Neural crest cell (in vitro differentiated cells): ENCODE results near the gene TGFB1. TPM values are rescaled to one million over a fixed set of nuclear protein-coding genes. Genes with fewer than 3 reads are reported as not detected.

Experiments used
- DNase-seq: peaks from one replicate; pipeline ENCODE4 v3.0.0; 2021; ENCODE audit warnings: low read depth, mixed read lengths, low spot score
- H3K27ac Mint-ChIP-seq: one replicate; pipeline ENCODE4 v1.8.0; 2021; ENCODE audit warnings: mild to moderate bottlenecking, mixed read lengths; ENCODE audit not compliant: unreplicated experiment
- H3K27me3 Mint-ChIP-seq: 2 replicates; pipeline ENCODE4 v1.8.0; 2021; ENCODE audit warnings: low read depth, mild to moderate bottlenecking, mixed read lengths
- H3K36me3 Mint-ChIP-seq: 2 replicates; pipeline ENCODE4 v1.8.0; 2021; ENCODE audit warnings: low read depth, mild to moderate bottlenecking, mixed read lengths
- H3K4me1 Mint-ChIP-seq: 2 replicates; pipeline ENCODE4 v1.8.0; 2021; ENCODE audit warnings: mixed read lengths
- H3K4me3 Mint-ChIP-seq: one replicate; pipeline ENCODE4 v1.8.0; 2021; ENCODE audit warnings: mild to moderate bottlenecking, mixed read lengths
- H3K9me3 Mint-ChIP-seq: 2 replicates; pipeline ENCODE4 v1.8.0; 2021; ENCODE audit warnings: mixed read lengths
- CTCF ChIP-seq: fragments of 200-600 bp; sonication (generic); conservative IDR thresholded peaks from 2 replicates; pipeline ENCODE4 v1.5.0; 2021; ENCODE audit warnings: antibody characterized with exemption, mild to moderate bottlenecking
- total RNA-seq: library from RNA; stranded (reverse); gene quantifications from 2 replicates; pipeline ENCODE4 v1.2.1, GENCODE V29; 2021

TGFB1 gene
- total RNA-seq, 1 donor from 2014 or later = 2.2 TPM

DNA sequence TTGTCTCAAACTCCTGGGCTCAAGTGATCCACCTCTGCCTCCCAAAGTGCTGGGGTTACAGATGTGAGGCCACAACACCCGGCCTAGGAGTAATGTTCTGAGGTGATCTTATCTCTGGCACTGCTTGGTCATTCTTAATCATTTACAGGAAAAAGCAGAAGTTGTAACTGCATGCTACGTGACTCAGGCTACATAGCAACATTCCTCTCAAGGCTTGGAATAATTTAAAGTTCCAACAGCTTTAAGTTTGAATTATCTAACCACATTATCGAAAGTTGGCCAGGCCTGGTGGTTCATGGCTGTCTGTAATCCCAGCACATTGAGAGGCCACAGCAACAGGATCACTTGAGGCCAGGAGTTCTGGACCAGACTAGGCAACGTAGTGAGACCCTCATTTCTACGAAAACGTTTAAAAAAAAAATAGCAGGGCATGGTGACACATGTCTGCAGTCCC, 14.2 kb upstream of the TGFB1 start:
- peaks cover 6% of the 10 kb centered on the region for H3K36me3 Mint-ChIP-seq
- no peak for TF ChIP-seq CTCF
- H3K27ac Mint-ChIP-seq = no peak overlapping the region
- H3K9me3 Mint-ChIP-seq = no peaks in the 10 kb centered on the region
- H3K4me1 Mint-ChIP-seq = peaks cover 20% of the 10 kb centered on the region
- peak overlapping the region; percentile 16 for H3K4me3 Mint-ChIP-seq
- no peak for DNase-seq
- no peaks in the 10 kb centered on the region for H3K27me3 Mint-ChIP-seq

- H3K4me1 Mint-ChIP-seq = peaks cover 26% of the 10 kb centered on the region
- peaks cover 6% of the 10 kb centered on the region for H3K36me3 Mint-ChIP-seq
- DNase-seq = no peak
- peak; percentile 43 for TF ChIP-seq CTCF
- H3K9me3 Mint-ChIP-seq = no peaks in the 10 kb centered on the region
- H3K27me3 Mint-ChIP-seq = no peaks in the 10 kb centered on the region
- peak overlapping the region; percentile 58 for H3K27ac Mint-ChIP-seq
- H3K4me3 Mint-ChIP-seq = peak overlapping the region; percentile 85
These were observed 12.4 kb upstream of the TGFB1 start for GRCh38 chr19:41366089-41366488.

DNA sequence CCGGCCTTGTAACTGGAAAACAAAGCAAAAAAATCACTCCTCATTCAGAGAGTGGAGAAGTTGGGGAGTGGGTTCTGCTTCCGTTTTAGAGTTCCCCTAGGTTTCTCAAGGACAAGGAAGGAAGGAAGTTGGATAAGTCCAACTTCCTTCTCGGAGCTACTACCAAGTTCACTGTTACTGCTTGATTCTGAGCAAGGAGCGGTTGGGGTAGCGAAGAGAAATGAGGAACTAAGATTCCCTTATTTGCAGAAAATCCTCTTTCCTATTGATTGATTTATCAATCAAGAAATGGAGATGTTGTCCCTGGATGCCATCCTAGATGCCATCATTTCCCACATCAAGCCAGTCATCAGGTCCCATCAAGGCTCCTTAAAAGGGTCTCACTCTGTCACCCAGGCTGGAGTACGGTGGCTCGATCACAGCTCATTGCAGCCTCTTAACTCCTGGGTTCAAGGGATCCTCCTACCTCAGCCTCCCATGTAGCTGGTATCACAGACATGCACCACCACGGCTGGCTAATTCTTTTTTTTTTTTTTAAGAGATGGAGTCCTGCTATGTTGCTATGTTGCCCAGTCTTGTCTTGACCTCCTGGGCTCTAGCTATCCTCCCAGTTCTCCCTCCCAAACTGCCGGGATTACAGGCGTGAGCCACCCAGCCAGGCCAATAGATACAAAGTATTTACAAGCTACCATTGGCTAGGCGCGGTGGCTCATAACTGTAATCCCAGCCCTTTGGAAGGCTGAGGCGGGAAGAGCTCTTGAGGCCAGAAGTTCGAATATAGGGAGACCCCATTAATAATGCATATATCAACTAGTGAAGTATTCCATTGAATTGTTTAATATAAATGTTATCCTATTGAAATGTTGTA, 11.0 kb upstream of the TGFB1 start:
- Mint-ChIP-seq H3K27ac (peak overlapping the region; percentile 100), H3K4me3 (peak overlapping the region; percentile 99), H3K4me1 (peaks cover 26% of the 10 kb centered on the region), H3K36me3 (peaks cover 6% of the 10 kb centered on the region), H3K9me3 (no peaks in the 10 kb centered on the region), H3K27me3 (no peaks in the 10 kb centered on the region)
- TF ChIP-seq CTCF = no peak
- no peak for DNase-seq

- peaks cover 26% of the 10 kb centered on the region for H3K4me1 Mint-ChIP-seq
- H3K9me3 Mint-ChIP-seq = no peaks in the 10 kb centered on the region
- H3K4me3 Mint-ChIP-seq = peak within 1 kb of the TSS; percentile 99
- peak within 1 kb of the TSS; percentile 100 for H3K27ac Mint-ChIP-seq
- TF ChIP-seq CTCF = no peak
- DNase-seq = peak; percentile 92
- no peaks in the 10 kb centered on the region for H3K27me3 Mint-ChIP-seq
- peaks cover 6% of the 10 kb centered on the region for H3K36me3 Mint-ChIP-seq
These were observed 10.2 kb upstream of the TGFB1 start, which contains the start of gene B9D2 for GRCh38 chr19:41363753-41364523. Gene B9D2, minus strand, starts transcription at chr19:41364149. Its CDS starts 630 bp downstream, at chr19:41363519.

DNA sequence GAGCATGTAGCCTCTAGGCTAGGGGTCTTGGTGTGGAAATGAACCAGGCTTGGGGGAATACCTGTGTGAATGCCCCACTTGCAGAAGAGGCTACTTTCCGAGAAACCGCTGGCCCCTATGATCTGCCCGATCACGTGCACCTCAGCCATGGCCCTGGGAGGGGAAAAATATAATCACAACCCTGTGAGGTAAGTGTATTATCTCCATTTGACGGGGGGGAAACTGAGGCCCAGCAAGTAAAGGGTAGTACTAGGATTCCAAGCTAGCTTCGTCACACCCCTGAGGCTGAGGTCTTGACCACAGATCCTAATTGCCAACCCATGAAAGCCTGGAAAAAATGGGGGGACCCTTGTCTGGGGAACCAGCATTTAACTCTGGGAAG, 9.6 kb upstream of the TGFB1 start:
- H3K27me3 Mint-ChIP-seq = no peaks in the 10 kb centered on the region
- H3K4me1 Mint-ChIP-seq = peaks cover 26% of the 10 kb centered on the region
- peaks cover 6% of the 10 kb centered on the region for H3K36me3 Mint-ChIP-seq
- DNase-seq = no peak
- no peak for TF ChIP-seq CTCF
- no peaks in the 10 kb centered on the region for H3K9me3 Mint-ChIP-seq
- H3K4me3 Mint-ChIP-seq = peak overlapping the region; percentile 99
- peak overlapping the region; percentile 100 for H3K27ac Mint-ChIP-seq
